Endothelial cell of umbilical vein (primary cell): ENCODE measurements around the gene CCNF. TPM values are rescaled to one million over a fixed set of nuclear protein-coding genes. Genes with fewer than 3 reads are reported as not detected.
A peak's percentile ranks its signal among the peaks of the same experiment; 100 is the strongest.

Experiments used
- Bru-seq: library from RNA; stranded (reverse); fragments of 400-500 nt; gene quantifications from one replicate; lab custom pipeline; 2021; lab: Mats Ljungman, UMichigan
- BruChase-seq, 2 experiments: library from RNA; stranded (reverse); fragments of 400-500 nt; gene quantifications; one replicate each; lab custom pipeline; 2021; lab: Mats Ljungman, UMichigan
- BruUV-seq: library from RNA; stranded (reverse); fragments of 400-500 nt; replicated peaks from 2 replicates; lab custom pipeline; 2021; lab: Mats Ljungman, UMichigan
- CTCF ChIA-PET: fragments of 300-600, 350-600 bp; sonication (Branson Sonifier 250); formaldehyde crosslinking; loops from one replicate; lab custom pipeline; 2021; ENCODE audit warnings: antibody characterized with exemption, inconsistent platforms; lab: Charles Lee
- POLR2A ChIA-PET: fragments of 300-600, 350-600 bp; sonication (Branson Sonifier 250); formaldehyde crosslinking; loops from one replicate; lab custom pipeline; 2021; ENCODE audit warnings: antibody characterized with exemption, inconsistent platforms; lab: Charles Lee
- DNase-seq: peaks from one replicate; pipeline ENCODE4 v3.0.0-alpha.2; 2011; ENCODE audit warnings: low read depth, low spot score
- FAIRE-seq: peaks from 2 replicates; lab custom pipeline; 2011; peaks lifted over from hg19 to GRCh38; lab: Jason Lieb, UNC
- H2AFZ ChIP-seq: 2 replicates; pipeline ENCODE4 v1.6.0; 2012; ENCODE audit warnings: low read depth, low read length, control low read depth, inconsistent platforms
- H3K27ac ChIP-seq: 2 replicates; pipeline ENCODE4 v1.5.1; 2011; ENCODE audit warnings: low read depth, mild to moderate bottlenecking, control low read depth, low read length, moderate library complexity; ENCODE audit not compliant: insufficient read depth
- H3K27me3 ChIP-seq, 2 experiments: 2 replicates each; pipeline versions ENCODE4 v1.6.0 to v1.6.1; 2011; ENCODE audit warnings: low read length in 2 of 2, mixed read lengths in 1 of 2; ENCODE audit not compliant: control insufficient read depth in 2 of 2, insufficient read depth in 2 of 2
- H3K36me3 ChIP-seq, 2 experiments: 2 replicates in 1 of 2; 3 replicates in 1 of 2; pipeline ENCODE4 v1.5.1; 2011; ENCODE audit warnings: low read length in 2 of 2, mild to moderate bottlenecking in 1 of 2, moderate library complexity in 1 of 2; ENCODE audit not compliant: control insufficient read depth in 2 of 2, insufficient read depth in 2 of 2; ENCODE audit errors: extremely low read depth in 1 of 2
- H3K4me1 ChIP-seq: 3 replicates; pipeline ENCODE4 v1.5.1; 2011; ENCODE audit warnings: mild to moderate bottlenecking, low read length; ENCODE audit not compliant: control insufficient read depth, insufficient read depth; ENCODE audit errors: extremely low read depth
- H3K4me2 ChIP-seq: 2 replicates; pipeline ENCODE4 v1.6.1; 2011; ENCODE audit warnings: low read length, control low read depth, mixed read lengths; ENCODE audit not compliant: insufficient read depth
- H3K4me3 ChIP-seq, 3 experiments: fragments of 200-600 bp in 1 of 3; sonication (generic), shearing (Covaris generic) in 1 of 3; replicated peaks in 1 of 3; 2 replicates each; pipeline ENCODE4 v1.5.1; 2011 to 2016; ENCODE audit warnings: control low read depth in 3 of 3, low read length in 3 of 3, mild to moderate bottlenecking in 2 of 3, inconsistent platforms in 1 of 3, low read depth in 1 of 3, moderate library complexity in 1 of 3; ENCODE audit not compliant: insufficient read depth in 1 of 3
- H3K79me2 ChIP-seq: 2 replicates; pipeline ENCODE4 v1.6.0; 2012; ENCODE audit warnings: low read length, inconsistent platforms; ENCODE audit not compliant: control insufficient read depth, insufficient read depth
- H3K9ac ChIP-seq: replicated peaks from 2 replicates; pipeline ENCODE3; 2011; ENCODE audit warnings: low read length, control low read depth; ENCODE audit not compliant: insufficient read depth; ENCODE audit errors: extremely low read depth
- H3K9me1 ChIP-seq: replicated peaks from 3 replicates; pipeline ENCODE4 v1.6.0; 2011; ENCODE audit warnings: mild to moderate bottlenecking, low read length; ENCODE audit not compliant: control insufficient read depth, insufficient read depth; ENCODE audit errors: extremely low read depth
- H3K9me3 ChIP-seq: replicated peaks from 2 replicates; pipeline ENCODE4 v1.5.1; 2012; ENCODE audit warnings: low read length, inconsistent platforms; ENCODE audit not compliant: control insufficient read depth, insufficient read depth
- H4K20me1 ChIP-seq: replicated peaks from 2 replicates; pipeline ENCODE3; 2011; ENCODE audit warnings: mild to moderate bottlenecking, low read length; ENCODE audit not compliant: control insufficient read depth, insufficient read depth; ENCODE audit errors: extremely low read depth
- EZH2 ChIP-seq: IDR thresholded peaks from 2 replicates; pipeline ENCODE4 v1.6.1; 2012; ENCODE audit warnings: borderline replicate concordance, low read depth, mild to moderate bottlenecking, moderate library complexity, low read length, inconsistent platforms; ENCODE audit not compliant: severe bottlenecking
- JUN ChIP-seq: IDR thresholded peaks from 2 replicates; pipeline ENCODE4 v1.6.1; 2011; ENCODE audit warnings: borderline replicate concordance, low read depth; ENCODE audit not compliant: insufficient read length, insufficient read depth
- MYC ChIP-seq: IDR thresholded peaks from one replicate; pipeline ENCODE4 v1.6.1; 2011; ENCODE audit warnings: mild to moderate bottlenecking, low read depth, low read length
- POLR2A ChIP-seq: IDR thresholded peaks from 2 replicates; pipeline ENCODE4 v1.6.1; 2012; ENCODE audit warnings: low read depth, mild to moderate bottlenecking, control low read depth, low read length
- POLR2AphosphoS5 ChIP-seq: IDR thresholded peaks from 2 replicates; pipeline ENCODE4 v1.6.1; 2012; ENCODE audit warnings: low read depth, mild to moderate bottlenecking, control low read depth, low read length, moderate library complexity; ENCODE audit not compliant: insufficient read depth
- dilution Hi-C: fragments of 300-500 bp; cut with MboI; formaldehyde crosslinking; loops from one replicate; pipeline ENCODE4 v1.15.0; 2019; ENCODE audit warnings: low sequenced_read_pairs; ENCODE audit not compliant: extremely low pct_ligation_motif_present
- intact Hi-C: fragments of 100-400 bp; cut with micrococcal nuclease; formaldehyde crosslinking; loops from one replicate; pipeline ENCODE4 v1.10.0; 2022
- long read RNA-seq: library from polyadenylated mRNA; stranded (forward); transcript quantifications from one replicate; pipeline ENCODE4 v2.0.0, GENCODE V29; 2021
- polyA minus RNA-seq, 3 experiments: library from RNA; depleted of rRNA, polyadenylated mRNA; stranded (reverse); fragments of >200 nt; gene quantifications; 1 replicate in 1 of 3; 2 replicates in 2 of 3; pipeline ENCODE4 v1.2.3, GENCODE V29; 2011
- polyA plus RNA-seq, 4 experiments: library from polyadenylated mRNA; depleted of rRNA in 3 of 4; stranded (reverse) in 3 of 4; unstranded in 1 of 4; fragments of >200 nt; gene quantifications; 2 replicates each; pipeline versions ENCODE4 v1.2.1 to v1.2.3, GENCODE V29; 2011 to 2012; ENCODE audit warnings: missing spikeins in 1 of 4
- total RNA-seq: library from RNA; stranded (reverse); gene quantifications from 2 replicates; pipeline ENCODE4 v1.2.3, GENCODE V29; 2021

The CCNF gene
- total RNA-seq, result 46.6 and 48.9 TPM in 2 replicates
- polyA plus RNA-seq, result 12.8 and 13.9 TPM in 2 replicates
- polyA plus RNA-seq (2011; cell fraction: cytosol; rRNA removed), result 15.5 and 16.8 TPM in 2 replicates
- polyA plus RNA-seq (2011; cell fraction: nucleus; rRNA removed), result 27.3 and 27.4 TPM in 2 replicates
- polyA plus RNA-seq (2012), result 15.0 and 20.9 TPM in 2 replicates
- 31.8 and 33.2 TPM in 2 replicates for polyA minus RNA-seq
- polyA minus RNA-seq (2011; cell fraction: cytosol; rRNA and poly(A)+ RNA removed), result 56.3 TPM
- polyA minus RNA-seq (2011; cell fraction: nucleus; rRNA and poly(A)+ RNA removed), result 20.6 and 25.0 TPM in 2 replicates
- percentile 63 among the genes with signal in this experiment for Bru-seq, nascent RNA
- BruChase-seq, experiment 1, labeled RNA remaining after a 6-hour chase, result percentile 72 among the genes with signal in this experiment
- BruChase-seq, experiment 2, labeled RNA remaining after a 2-hour chase, result percentile 73 among the genes with signal in this experiment
- long read RNA-seq, full-length matches to known transcripts, result 41 of 123 reads
- long read RNA-seq, partial matches to known transcripts, result 70 of 123 reads
- long read RNA-seq, other reads (novel, unspliced or antisense), result 12 of 123 reads

GRCh38 chr16:2429034-2429770 lies at the start of gene CCNF:
Gene CCNF (plus strand): TSS chr16:2429447. CDS start chr16:2429482, 35 bp downstream.
- intact Hi-C loops (loop anchor here (1.0 to 10.0 kb wide), 5 partner anchors 31 to 160 kb away; partner anchors contain the start of genes ABCA3, RNPS1 and TEDC2), dilution Hi-C loops (no loop called here)
- Histone ChIP-seq H3K79me2 (peaks cover 34% of the 10 kb centered on the region), H3K27me3 (no peaks in the 10 kb centered on the region), H3K9ac (peak within 1 kb of the TSS; percentile 76), H3K9me1 (no peaks in the 10 kb centered on the region), H3K4me3 (peak within 1 kb of the TSS; percentile 75 to 92 (median 85)), H4K20me1 (no peaks in the 10 kb centered on the region), H3K9me3 (no peaks in the 10 kb centered on the region), H2AFZ (peak within 1 kb of the TSS; percentile 87), H3K36me3 (peaks cover 6 to 10% of the 10 kb centered on the region in 2 experiments), H3K4me1 (peaks cover 21% of the 10 kb centered on the region), H3K4me2 (peak within 1 kb of the TSS; percentile 78), H3K27ac (peak within 1 kb of the TSS; percentile 38)
- no peak for TF ChIP-seq MYC
- no peak for TF ChIP-seq JUN
- TF ChIP-seq POLR2AphosphoS5, result peak; percentile 60
- TF ChIP-seq POLR2A, result peak; percentile 69
- TF ChIP-seq EZH2, result no peak
- DNase-seq (peak; percentile 96), FAIRE-seq (peak; percentile 99)
- ChIA-PET CTCF (interaction anchor here (0.6 to 4.0 kb wide), 11 partner anchors 8 to 132 kb away, joined by 3 to 25 read pairs (median 3); partner anchors contain the start of genes ABCA3 and PDPK1), POLR2A (interaction anchor here (0.5 to 0.6 kb wide), 2 partner anchors 31 to 91 kb away, joined by 6 read pairs; partner anchors contain the start of genes AMDHD2 and TEDC2)
- BruUV-seq, result no TSS peak
